GM18526 (cell line): Measurements from ENCODE around the gene CD209.

Experiments
- POLR2A ChIP-seq: IDR thresholded peaks from 3 replicates; pipeline ENCODE4 v1.6.1; 2011; ENCODE audit not compliant: insufficient read length; ENCODE audit errors: extremely low read depth

CD209 gene

GRCh38 chr19:7746903-7747884 is at the start of gene CD209:
Gene CD209, minus strand, starts transcription at chr19:7747534. Its CDS starts 23 bp downstream, at chr19:7747511.
- TF ChIP-seq POLR2A = no peak

GRCh38 chr19:7795555-7796161 is 48.3 kb upstream of the CD209 start:
- no peak for TF ChIP-seq POLR2A

- no peak for TF ChIP-seq POLR2A
These were observed 46.2 kb upstream of the CD209 start for GRCh38 chr19:7793493-7793892.

GRCh38 chr19:7792281-7792680 is 44.9 kb upstream of the CD209 start:
- TF ChIP-seq POLR2A = no peak

GRCh38 chr19:7790416-7790815 is 43.1 kb upstream of the CD209 start:
- no peak for TF ChIP-seq POLR2A

- TF ChIP-seq POLR2A = no peak
These were observed 42.1 kb upstream of the CD209 start for GRCh38 chr19:7789447-7789846.

GRCh38 chr19:7788933-7789323 is 41.6 kb upstream of the CD209 start:
- no peak for TF ChIP-seq POLR2A

- TF ChIP-seq POLR2A = no peak
These were observed 41.0 kb upstream of the CD209 start for GRCh38 chr19:7788178-7788932.

- no peak for TF ChIP-seq POLR2A
These were observed 40.4 kb upstream of the CD209 start for GRCh38 chr19:7787602-7788177.

GRCh38 chr19:7787141-7787540 is 39.8 kb upstream of the CD209 start:
- no peak for TF ChIP-seq POLR2A

GRCh38 chr19:7784856-7785255 is 37.5 kb upstream of the CD209 start:
- no peak for TF ChIP-seq POLR2A

- no peak for TF ChIP-seq POLR2A
These were observed 36.7 kb upstream of the CD209 start for GRCh38 chr19:7783991-7784423.

- no peak for TF ChIP-seq POLR2A
These were observed 33.8 kb upstream of the CD209 start for GRCh38 chr19:7781157-7781556.

- TF ChIP-seq POLR2A = no peak
These were observed 32.5 kb upstream of the CD209 start for GRCh38 chr19:7779631-7780486.
